Stimulated activated CD8-positive, alpha-beta memory T cell treated with anti-CD3 and anti-CD28 coated beads, Interleukin-4, amount 100 ng/mL, for 48 hours (primary cell): ENCODE results near the gene RTF2.
"Not testable (repeated sequence)": the region's sequence is repeated elsewhere in the genome, so short reads cannot be mapped to it uniquely, and the experiment has no call there.

Experiments
- DNase-seq: peaks from one replicate; pipeline ENCODE4 v3.0.0-alpha.2; 2020

RTF2 gene

DNA sequence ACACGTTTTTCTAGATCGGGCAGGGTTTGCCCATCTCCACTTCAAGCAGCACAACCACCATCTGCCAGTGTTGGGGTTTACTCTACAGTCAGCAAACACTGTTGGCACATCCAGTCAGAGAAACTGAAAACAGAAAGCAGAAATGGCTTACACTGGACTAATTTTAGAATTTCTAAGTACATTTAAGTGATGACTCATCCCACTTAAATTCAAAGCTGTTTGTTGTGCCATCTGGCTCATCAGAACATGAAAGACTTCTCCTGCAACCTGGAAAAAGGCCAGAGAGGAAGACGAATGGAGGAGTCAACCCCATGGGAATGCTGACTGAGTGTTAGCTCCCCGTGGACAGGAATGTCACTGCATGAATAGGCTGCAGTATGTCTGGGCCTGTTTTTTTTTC is 86.4 kb downstream of the RTF2 start:
- DNase-seq: no peak

DNA sequence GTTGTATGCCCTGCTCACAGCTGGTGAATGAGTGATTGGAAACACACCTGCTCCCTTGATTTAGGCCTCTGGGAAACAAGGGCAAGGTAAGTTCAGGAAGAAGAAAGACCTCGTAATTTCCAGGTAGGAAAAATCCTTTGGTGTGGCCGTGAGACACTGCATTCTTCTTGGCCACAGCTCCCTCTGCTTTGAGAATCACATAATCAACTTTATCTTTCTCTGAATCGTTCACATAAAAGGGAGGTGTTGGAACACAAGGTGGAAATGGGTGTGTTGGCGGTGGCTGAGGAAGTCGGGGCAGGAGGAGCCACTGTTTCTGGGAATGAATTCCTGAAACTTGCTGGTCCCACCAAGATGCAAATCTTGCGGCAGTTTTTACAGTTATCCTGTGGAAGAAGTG is 90.5 kb downstream of the RTF2 start:
- DNase-seq: no peak

DNA sequence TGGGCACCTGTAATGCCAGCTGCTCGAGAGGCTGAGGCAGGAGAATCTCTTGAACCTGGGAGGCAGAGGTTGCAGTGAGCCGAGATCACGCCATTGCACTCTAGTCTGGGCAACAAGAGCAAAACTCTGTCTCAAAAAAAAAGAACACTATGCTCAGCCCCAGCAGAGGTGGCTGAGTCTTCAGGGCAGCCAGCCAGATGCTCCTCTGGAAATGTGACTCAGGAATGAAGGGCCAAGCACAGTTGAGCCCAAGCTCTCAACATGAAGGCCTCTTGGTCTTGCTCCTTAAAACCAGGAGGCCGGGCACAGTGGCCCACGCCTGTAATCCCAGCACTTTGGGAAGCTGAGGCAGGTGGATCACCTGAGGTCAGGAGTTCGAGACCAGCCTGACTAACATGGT is 96.1 kb downstream of the RTF2 start:
- not testable (repeated sequence) for DNase-seq

DNA sequence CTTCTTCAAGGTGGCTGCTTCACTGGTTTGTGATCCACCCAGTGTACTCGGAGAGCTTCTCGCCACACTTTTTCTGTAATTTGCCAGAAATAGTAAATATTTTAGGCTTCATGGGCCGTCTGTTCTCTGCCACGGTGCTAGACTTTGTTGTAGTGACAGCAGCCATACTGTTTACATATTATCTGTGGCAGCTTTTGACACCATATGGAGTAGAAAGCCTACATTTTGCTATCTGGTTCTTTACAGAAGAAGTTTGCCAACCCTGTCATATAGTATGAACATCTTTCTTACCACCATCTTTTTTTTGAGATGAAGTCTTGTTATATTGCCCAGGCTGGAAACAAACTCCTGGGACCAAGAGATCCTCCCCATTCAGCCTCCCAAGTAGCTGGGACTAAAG is 97.1 kb downstream of the RTF2 start:
- no peak for DNase-seq

DNA sequence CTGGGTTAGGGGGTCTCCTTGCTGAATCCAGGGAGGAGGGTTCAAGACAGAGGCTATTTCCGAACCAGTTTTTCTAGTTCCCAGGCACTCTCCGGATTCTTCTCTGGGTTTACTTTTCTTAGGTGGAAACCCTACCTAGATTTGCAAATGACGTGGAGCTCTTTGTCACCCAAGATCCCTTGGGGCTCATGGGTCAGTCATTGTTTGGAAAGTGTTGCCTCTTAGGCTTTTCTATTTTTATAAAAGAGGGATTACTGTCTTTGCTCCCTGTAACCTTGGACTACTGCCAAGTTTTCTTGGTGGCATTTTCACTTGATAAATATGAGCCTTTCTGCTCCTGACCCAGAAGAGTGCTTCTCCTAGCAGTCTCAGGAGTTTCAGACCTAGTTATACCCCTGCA is 98.2 kb downstream of the RTF2 start:
- DNase-seq: no peak
